Left kidney (tissue), 2 donors: ENCODE data around the gene KCNT1. TPM values are rescaled to one million over a fixed set of nuclear protein-coding genes. Genes with fewer than 3 reads are reported as not detected.

Experiments
- DNase-seq: peaks from one replicate; pipeline ENCODE4 v3.0.0-alpha.2; 2013
- polyA plus RNA-seq: library from polyadenylated mRNA; unstranded; fragments of 120-200 nt; gene quantifications from one replicate; pipeline ENCODE4 v1.2.1, GENCODE V29; 2013; ENCODE audit not compliant: insufficient read length

The KCNT1 gene
- polyA plus RNA-seq, 1 donor = 0.08 TPM

DNA sequence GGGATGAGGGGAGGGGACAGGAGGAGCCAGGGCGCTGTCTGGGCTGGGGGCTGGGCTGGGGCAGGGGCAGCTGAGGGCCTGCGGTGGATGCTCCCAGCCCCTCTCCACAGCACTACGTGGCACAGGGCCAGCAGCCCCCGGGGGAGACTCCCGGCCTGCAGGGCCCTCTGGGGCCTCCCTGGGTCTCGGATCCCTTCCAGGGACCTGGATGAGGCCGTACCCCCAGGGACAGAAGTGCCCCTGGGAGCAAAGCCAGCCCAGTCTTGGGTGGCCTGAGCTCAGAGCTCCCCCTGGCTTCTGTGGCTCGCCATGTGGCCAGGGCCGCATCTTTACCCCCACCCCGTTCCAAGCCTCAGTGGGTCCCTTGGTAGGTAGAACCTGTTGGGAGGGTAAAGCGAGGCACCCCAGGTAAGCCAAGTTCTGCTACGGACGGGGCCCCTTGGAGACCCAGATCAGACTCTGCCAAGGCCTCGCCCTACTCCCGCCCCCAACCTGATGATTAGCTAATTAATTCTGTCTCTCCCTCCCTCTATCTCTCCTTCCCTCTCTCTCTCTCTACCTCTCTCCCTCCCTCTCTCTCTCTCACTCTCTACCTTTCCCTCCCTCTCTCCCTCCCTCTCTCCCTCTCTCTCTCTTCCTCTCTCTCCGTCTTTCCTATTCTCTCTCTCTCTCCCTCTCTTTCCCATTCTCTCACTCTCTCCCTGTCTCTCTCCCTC lies 24.3 kb downstream of the KCNT1 start:
- no peak for DNase-seq

DNA sequence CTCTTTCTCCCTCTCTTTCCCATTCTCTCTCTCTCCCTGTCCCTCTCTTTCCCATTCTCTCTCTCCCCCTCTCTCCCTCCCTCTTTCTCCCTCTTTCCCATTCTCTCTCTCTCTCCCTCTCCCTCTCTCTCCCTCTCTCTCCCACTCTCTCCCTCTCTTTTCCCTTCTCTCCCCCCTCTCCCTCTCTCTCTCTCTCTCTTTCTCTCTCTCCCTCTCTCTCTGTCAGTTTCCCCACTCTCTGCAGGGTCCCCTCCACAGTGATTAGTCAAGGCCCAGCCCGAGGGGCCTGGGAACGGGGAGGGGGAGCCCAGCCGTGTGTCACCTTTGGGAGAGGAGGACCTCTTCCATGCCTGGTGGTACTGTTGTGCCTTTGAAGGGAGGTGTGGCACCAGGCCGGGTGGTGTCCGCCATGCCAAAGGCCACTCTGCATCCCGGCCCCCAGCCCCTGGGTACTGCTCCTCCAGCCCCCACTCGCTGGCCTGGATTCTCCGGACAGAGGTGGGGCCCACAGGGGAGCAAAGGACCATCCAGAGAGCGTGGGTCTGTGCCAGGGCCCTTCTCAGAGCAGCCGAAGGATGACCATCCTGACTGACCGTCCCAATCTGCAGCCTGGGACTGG lies 25.4 kb downstream of the KCNT1 start:
- no peak for DNase-seq

DNA sequence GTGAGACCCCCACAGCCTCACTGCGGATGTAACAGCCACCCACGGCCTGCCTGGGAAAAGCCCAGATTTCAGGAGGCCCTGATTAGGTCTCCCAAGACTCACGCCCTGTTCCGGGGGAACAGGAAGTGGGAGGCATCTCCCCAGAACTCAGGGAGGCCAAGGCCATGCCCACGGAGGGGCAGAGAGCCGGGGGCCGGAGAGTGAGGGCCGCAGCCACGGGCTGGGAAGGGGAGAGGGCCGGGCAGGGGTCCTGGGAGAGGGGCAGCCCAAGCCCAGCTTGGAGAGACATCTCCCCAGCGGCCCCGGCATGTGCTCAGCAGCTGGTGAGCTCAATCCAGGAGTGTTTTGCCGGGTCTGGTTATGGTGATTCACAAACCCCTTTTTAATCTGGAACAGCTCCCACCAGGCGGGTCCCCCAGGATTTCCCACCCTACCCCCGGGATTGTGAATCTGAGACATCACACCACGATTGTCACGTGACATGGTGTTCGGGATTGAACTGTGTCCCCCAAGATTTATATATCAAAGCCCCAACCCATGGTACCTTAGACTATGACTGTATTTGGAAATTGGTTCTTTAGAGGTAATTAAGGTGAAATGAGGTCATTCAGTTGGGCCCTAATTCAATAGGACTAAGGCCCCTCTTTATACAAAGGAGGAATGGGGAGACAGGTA lies 26.6 kb downstream of the KCNT1 start:
- DNase-seq = no peak

DNA sequence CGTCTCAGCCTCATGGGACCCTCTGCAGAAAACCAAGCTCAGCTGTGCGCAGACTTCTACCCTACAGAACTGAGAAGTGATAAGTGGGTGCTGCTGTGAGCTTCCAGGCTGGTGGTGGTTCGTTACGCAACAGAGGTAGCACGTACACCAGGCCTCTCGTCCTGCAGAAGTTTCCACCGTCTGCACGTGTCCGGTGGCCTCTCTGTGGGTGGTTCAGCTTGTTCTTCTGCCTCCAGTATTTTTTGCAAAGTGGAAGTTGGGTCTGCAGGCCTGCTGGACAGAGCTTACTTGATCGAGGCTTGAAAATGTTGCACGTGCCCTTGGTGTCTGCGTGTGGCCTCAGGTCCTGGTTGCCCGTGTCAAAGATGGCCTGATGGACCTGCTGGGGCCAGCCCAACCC lies 27.5 kb downstream of the KCNT1 start:
- DNase-seq = no peak

DNA sequence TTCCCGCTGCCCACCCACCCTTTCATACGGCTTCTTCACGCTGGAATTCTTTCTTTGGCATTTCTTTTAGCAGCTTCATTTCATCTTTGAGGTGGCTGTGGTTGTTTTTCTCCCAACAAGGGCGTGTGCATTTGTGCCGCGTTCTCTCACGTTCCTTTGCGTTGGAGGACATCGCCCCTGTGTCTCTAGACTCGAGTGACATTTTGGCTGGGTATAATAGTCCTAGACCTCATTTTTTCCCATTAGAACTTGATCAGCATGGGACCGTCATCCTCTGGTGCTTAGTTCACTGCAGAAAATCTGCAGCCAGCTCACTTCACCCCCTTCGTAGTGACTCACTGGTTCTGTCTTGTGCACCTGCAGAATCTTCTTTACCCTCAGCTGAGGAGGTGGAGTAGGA lies 29.5 kb downstream of the KCNT1 start:
- DNase-seq = no peak

DNA sequence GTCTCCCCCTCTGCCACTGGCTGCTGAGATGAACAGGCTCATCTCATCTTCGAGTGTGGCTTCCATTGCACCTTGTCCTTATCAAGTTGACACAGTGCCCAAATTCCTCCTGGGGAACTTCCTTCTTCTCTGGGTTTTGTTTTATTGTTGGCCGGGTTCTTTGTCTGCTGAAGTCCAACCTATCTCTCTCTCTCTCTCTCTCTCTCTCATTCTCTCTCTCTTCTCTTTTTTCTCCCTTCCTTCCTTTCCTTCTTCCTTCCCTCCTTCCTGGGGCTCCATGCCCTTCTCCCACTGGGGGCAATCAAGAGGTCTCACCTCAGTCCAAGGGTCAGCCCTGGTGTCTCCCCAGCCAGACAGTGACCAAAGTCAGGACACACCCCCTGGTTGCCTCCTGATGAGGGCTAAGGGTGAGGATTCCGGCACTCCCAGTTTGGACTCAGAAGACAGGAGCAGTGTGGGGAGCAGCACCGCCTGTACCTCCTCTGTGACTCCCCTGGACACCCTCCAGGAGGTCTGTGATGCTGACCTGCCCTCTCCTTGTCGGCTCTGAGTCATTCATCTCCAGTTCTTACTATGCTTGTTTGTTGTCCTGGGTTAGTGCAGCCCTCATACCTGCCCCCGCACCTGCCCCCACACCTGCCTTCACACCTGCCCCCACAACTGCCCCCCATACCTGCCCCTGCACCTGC lies 30.7 kb downstream of the KCNT1 start:
- DNase-seq = no peak

DNA sequence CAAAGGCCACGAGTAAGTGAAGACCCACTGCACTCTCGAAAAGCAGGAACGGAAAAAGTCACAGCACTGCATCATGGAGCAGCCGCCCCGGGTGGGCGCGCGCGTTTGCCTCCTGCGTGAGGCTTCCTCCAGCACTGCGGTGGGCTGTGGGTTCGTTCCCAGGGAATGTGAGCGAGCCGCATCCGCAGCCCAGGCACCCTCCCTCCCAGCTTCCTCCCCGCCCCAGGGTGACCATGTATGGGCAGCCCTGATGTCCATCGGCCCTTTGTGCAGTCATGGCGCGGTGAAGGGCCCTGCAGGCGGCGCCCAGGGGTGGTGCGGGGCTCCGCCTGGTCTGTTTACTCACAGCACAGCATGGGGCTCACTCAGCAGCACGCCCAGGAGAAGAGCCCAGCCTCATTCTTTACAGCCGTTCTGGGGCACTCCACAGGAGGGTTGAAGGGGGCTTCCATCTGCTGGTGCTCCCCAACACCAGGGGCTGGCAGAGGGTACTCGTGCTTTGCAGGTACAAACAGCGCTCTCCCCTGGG lies 32.7 kb downstream of the KCNT1 start:
- DNase-seq = no peak

DNA sequence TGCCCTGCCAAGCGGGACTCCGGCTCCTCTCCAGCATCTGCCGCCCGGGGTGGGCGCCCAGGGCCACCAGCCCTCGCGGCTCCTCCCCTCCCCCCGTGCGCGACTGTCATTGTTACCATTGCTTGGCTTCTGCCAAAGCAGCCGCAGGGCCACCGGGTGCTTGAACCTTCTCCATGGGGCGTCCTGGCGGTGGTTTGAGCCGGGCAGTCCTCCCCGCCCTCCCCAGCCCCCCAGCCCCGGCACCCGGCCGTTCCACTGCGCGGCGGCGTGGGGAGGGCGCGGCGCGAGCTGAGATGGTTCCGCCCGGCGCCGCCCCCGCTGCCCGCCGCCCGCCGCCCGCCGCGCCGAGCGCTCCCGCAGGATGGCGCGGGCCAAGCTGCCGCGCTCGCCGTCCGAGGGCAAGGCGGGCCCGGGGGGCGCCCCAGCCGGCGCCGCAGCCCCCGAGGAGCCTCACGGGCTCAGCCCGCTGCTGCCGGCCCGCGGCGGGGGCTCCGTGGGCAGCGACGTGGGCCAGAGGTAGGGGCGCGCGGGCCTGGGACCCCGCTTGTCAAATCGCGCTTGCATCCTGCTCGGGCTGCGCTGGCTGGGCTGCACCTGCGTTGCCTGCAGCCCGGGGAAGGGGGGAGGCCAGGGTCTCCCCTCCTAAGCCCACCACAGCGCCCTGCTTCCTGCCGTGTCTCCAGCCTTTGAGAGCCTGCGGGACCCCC lies 34.4 kb downstream of the KCNT1 start:
- DNase-seq = no peak

DNA sequence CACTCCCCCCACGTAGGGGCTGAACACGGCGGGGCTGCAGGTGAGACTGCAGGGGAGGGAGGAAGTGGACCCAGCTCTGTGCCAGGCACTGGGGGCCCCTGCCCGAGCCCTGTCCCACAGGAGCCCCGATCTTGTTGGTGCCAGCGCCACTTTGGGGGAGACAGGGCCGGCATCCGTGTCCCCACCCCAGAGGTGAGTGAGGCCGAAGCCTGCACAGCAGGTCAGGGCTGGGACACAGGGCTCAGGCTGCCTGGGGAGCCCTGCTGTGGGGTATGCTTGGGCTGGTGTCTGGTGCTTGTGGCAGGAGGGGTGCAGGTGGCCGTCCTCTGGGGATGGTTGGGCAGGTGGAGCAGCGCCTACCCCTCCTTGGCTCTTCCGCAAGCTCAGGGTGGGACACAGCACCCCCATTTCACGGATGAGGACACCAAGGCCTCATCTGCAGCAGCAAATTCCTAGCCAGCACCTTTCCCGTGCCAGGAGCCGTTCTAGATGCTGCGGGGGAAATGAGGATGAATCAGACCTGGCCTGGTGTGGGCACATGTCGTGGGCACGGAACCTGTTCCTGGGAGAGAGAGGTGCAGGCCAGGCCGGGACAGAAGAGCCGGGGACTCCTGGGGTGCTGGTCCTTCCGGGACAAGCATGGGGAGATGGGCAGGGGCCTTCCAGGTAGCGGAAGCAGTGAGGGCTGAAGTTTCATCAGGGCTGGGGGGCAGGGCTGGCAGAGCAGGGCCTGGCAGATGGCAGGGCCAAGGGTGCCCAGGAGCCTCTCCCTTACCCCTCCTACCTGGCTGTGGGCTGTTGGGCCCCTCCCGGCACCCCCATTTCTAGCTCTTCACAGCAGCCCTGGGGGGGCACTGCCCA lies 35.2 kb downstream of the KCNT1 start:
- no peak for DNase-seq

DNA sequence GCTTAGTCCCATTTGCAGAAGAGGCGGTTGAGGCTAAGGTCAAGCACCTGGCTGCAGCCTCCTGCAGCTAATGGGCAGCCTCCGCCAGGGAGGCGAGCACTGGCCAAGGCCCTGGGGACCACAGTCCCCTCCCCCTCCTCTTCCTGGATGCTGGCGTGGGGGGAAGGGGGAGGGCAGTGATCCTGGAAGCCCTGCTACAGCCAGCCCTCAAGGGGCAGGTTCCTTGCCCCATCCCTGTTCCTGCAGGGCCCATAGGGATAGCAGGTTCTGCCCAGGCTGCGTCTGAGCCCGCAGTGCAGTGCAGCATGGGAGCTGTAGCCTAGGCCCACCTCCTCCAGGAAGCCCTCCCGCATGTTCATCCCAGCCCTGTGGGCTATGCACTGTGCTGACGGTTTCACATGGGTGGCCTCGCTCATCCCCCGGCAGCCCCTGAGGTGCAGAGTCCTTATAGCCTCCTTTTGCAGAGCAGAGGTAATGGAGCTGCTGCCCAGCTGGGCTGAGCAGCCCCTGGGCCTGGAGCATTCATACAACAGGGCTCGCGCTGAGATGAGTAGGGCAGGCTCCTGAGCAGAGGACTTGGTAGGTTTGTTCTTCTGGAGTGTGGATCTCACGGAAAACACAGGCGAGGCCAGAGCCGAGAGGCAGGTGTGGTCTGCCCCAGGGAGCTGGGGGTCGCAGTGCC lies 36.0 kb downstream of the KCNT1 start:
- DNase-seq = no peak

DNA sequence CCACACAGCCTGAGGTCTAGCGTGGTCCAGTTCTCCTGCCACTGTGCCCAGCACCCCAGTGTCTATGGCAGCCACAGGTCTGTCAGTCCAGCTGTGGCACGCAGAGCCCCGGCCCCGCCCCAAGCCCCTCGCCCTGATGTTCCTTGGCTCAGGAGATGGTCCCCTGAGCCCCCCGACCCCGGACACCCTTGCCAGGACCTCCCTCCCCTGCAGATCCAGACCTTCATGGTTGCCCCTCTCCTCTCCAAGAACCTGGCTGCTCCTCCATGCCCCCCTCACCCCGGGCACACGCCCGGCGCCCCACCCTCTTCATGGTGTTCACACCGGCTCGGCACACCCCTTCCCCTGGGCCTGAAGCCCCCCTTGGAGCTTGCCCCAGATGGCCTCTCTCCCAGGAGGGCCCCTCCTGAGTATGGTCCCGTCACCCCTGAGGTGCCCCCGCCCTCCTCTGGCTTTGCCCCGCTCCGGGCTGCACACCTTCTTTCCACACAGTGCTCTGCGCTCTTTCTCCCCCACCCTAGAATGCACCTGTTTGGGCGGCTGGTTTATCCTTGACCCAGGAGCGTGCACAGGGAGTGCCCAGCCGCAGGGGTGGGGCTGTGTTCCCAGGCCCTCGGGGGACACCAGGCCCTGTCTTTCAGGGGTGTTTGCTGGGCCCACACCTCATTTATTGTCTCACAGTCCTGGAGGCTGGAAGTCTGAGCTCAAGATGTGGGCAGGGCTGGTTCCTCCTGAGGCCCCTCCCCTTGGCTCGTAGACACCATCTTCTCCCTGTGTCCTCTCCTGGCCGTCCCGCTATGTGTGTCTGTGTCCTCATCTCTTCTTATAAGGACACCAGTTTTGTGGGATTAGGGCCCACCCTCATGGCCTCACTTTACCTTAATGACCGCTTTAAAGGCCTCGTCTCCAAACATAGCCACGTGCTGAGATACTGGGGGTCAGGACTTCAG lies 37.6 kb downstream of the KCNT1 start:
- no peak for DNase-seq

DNA sequence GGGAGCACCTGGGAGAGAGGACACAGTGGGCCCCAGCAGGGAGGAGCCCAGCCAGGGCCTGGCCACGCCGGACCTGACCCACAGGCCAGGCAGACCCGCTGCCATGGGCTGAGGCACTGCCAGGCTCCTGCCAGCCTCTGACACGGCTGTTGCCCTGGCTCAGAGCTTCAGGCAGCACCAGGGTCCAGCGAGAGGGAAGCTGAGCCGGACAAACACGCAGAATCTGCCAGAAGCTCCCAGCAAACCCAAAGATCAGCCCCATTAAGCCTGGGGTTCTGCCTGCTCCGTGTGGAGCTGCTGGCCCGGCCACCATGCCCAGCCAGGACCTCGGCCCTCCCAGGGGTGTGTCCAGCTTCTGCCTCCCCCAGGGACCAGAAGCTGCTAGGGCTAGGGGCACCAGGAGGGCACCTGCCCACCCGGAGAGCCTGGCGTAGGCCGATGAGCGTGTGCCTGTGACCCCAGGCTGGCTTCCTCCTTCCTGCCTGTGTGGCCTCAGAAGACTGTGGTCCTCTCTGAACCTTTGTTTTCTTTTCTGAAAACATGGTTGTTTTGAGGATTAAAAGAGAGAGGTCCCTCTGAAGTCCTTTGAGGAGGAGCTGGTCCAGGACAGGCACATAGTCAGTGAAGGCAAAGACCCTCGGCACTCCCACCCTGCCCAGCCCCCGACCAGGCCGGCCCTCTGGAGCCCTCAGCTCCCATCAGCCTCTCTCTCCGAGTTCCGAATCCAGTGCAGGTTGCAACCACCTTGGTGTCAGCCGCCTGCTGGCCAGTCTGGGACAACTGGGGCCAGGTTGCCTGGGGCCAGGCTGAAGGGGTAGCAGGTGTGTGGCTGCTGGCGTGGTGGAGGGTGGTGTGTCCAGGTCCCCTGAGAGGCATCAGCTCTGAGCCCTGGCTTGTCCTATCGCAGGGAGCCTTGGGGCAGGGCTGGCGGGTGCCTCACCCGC lies 39.6 kb downstream of the KCNT1 start:
- DNase-seq = no peak

DNA sequence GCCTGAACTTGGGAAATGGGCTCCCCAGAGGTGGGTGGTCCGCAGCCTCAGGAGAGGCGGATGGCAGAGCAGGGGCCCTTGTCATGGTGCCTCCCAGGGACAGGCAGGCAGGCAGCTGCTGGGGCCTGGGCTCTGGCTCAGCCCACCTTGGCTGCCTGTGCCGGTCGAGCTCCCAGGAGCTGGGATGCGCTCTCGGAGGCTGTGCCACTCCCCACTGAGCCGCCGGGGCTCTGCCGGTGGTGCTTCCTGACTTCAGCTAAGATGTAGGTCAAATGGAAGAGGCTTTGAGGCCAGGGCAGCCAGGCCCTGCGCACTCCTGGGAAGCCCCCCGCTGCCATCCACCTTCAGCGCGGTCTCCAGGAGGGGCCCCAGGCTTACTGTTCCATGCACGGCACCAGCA lies 41.0 kb downstream of the KCNT1 start:
- DNase-seq = no peak

DNA sequence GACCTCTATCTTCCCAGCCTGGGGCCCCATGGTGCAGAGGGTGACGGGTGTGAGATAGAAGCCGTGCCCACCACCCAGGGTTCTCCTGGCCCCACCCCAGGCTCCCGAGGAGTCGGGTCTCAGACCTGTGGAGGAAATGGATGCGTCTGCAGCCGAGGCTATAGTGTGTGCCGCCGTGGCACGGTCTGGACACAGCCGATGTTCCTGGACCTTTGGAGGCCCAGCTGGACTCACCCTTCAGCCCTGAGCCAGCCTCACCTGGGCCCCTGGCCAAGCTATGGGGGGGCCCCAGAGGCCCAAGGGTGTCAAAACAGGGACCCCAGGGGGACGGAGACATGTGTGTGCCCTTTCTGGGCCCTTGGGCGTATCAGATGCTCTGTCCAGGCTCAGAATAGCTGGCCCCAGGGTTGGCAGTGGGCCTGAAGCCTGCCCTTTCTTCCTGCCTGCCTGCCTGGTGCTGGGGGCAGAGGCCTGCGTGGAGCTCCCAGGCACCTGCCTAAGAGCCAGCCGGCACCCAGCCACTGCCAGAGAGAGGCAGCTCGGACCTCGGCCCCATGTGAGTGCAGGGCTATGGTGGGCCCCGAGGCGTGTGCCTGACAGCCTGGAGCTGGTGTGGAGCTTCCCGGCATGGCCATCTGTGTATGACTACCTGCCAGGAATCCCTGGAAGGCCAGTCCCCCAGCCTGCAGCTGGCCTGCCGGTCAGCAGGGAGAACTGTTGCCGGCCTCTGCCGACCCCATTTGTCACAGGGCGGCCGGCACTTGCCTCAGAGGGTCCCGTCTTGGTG lies 41.8 kb downstream of the KCNT1 start:
- no peak for DNase-seq

DNA sequence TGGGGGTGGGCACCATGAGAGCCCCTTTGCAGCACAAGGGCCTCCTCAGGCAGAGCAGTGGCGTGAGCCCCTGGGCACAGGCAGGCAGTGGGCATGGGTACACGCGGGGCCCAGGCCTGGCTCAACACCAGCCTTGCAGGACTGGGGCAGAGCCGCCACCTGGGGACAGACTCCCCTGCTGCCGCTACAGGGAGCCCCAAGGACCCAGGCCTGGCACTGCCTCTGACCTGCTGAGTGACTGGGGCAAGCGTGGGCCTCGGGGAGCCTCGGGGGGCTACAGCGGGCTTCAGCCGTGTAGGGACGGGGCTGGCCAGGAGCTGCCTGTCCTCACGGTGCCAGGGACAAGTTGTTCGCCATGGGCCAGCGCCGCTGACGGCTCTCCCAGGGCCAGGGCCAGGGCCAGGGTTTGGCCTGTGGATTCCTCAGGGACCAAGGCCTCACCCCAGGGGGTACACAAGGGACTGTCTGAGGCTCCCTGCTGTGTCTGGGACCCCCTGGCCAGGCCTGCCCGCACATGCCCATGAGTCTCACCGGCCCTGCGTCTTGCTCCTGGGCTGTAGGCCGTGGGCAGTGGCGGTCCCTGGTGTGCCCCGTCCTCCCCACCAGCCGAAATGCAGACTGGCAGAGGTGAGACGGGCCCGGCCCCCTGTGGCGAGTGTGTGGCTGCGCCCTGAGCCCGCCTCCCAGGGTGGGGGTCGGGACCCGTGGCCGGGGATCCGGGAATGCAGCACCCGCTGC lies 42.5 kb downstream of the KCNT1 start:
- DNase-seq = no peak

DNA sequence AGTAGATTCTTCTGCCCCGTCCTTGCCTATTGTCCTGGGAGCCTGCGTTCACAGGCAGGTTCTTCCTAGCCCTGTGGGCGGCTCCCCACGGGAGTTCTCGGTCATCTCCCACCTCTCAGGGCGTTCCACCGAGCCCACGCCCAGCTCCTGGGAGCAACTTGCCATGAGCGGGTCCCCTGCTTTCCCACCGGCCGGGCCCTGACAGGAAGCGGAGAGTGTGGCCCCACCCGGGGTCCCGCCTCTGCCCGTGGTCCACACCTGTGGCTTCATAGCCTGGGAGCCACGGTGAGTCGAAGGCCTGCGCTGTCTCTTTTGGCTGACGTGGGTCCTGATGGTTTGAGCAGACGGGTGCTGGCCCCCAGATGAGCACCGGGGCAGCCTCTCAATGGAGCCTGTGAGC lies 43.2 kb downstream of the KCNT1 start:
- no peak for DNase-seq
